GM12878 (cell line): ENCODE results near the gene KRTAP10-5. TPM values are rescaled to one million over a fixed set of nuclear protein-coding genes. Genes with fewer than 3 reads are reported as not detected.
"Not testable (repeated sequence)": the region's sequence is repeated elsewhere in the genome, so short reads cannot be mapped to it uniquely, and the experiment has no call there.

ENCODE experiments used
- ATAC-seq: fragments of 200-7000 bp; cut with Tn5 transposase; 3 replicates; pipeline ENCODE4 v1.9.1; 2020; ENCODE audit warnings: mild to moderate bottlenecking, moderate library complexity
- BruUV-seq: library from RNA; stranded (reverse); fragments of 400-500 nt; replicated peaks from 2 replicates; lab custom pipeline; 2021; lab: Mats Ljungman, UMichigan
- CTCF ChIA-PET: fragments of 300-600 bp; sonication (Branson Sonifier 250); formaldehyde crosslinking; extraction: SDS; loops from one replicate; lab custom pipeline; 2021; ENCODE audit warnings: inconsistent platforms; lab: Yijun Ruan, JAX
- POLR2A ChIA-PET: fragments of 350-600 bp; formaldehyde crosslinking; extraction: SDS; loops from one replicate; lab custom pipeline; 2021; ENCODE audit warnings: inconsistent platforms; lab: Charles Lee
- RAD21 ChIA-PET: fragments of 300-600 bp; sonication (Branson Sonifier 250); formaldehyde crosslinking; loops from one replicate; lab custom pipeline; 2023; ENCODE audit warnings: antibody characterized with exemption; ENCODE audit not compliant: unreplicated experiment; lab: Charles Lee
- SMC1A ChIA-PET: fragments of 300-600 bp; sonication (Branson Sonifier 250); formaldehyde crosslinking; loops from one replicate; lab custom pipeline; 2023; ENCODE audit not compliant: unreplicated experiment, uncharacterized antibody; lab: Charles Lee
- DNase-seq: peaks from one replicate; pipeline ENCODE4 v3.0.0-alpha.2; 2011; ENCODE audit warnings: low read depth, low spot score
- FAIRE-seq: peaks from 3 replicates; lab custom pipeline; 2011; peaks lifted over from hg19 to GRCh38; lab: Jason Lieb, UNC
- H2AFZ ChIP-seq: 2 replicates; pipeline ENCODE4 v1.6.0; 2011; ENCODE audit warnings: low read depth, low read length, control low read depth; ENCODE audit not compliant: control insufficient read depth
- H3K27ac ChIP-seq: 2 replicates; pipeline ENCODE4 v1.5.1; 2011; ENCODE audit warnings: control low read depth; ENCODE audit not compliant: control insufficient read depth, insufficient read depth
- H3K27me3 ChIP-seq, 2 experiments: replicated peaks in 1 of 2; 2 replicates each; pipeline versions ENCODE4 v1.6.0 to v1.6.1; 2011; ENCODE audit warnings: low read length in 1 of 2; ENCODE audit not compliant: control insufficient read depth in 2 of 2, insufficient read depth in 2 of 2
- H3K36me3 ChIP-seq, 2 experiments: 2 replicates each; pipeline ENCODE4 v1.5.1; 2011; ENCODE audit warnings: low read length in 1 of 2; ENCODE audit not compliant: control insufficient read depth in 2 of 2, insufficient read depth in 2 of 2
- H3K4me1 ChIP-seq: 2 replicates; pipeline ENCODE4 v1.6.1; 2011; ENCODE audit warnings: mild to moderate bottlenecking, low read length, moderate library complexity, mixed read lengths; ENCODE audit not compliant: control insufficient read depth, insufficient read depth
- H3K4me2 ChIP-seq: 2 replicates; pipeline ENCODE4 v1.6.0; 2011; ENCODE audit warnings: control low read depth; ENCODE audit not compliant: control insufficient read depth, insufficient read depth
- H3K4me3 ChIP-seq: fragments of 200-600 bp; sonication (generic); 2 replicates; pipeline ENCODE4 v1.5.1; 2016
- H3K79me2 ChIP-seq: 2 replicates; pipeline ENCODE4 v1.6.0; 2011; ENCODE audit warnings: low read length; ENCODE audit not compliant: control insufficient read depth, insufficient read depth
- H3K9ac ChIP-seq: 2 replicates; pipeline ENCODE4 v1.8.0; 2011; ENCODE audit warnings: low read length, control low read depth, mixed read lengths; ENCODE audit not compliant: control insufficient read depth, insufficient read depth
- H3K9me3 ChIP-seq: replicated peaks from 3 replicates; pipeline ENCODE4 v1.5.1; 2011; ENCODE audit warnings: mild to moderate bottlenecking, low read length; ENCODE audit not compliant: control insufficient read depth, insufficient read depth
- H4K20me1 ChIP-seq: 2 replicates; pipeline ENCODE4 v1.6.0; 2011; ENCODE audit not compliant: control insufficient read depth, insufficient read depth
- BCL11A ChIP-seq: IDR thresholded peaks from 2 replicates; pipeline ENCODE4 v1.6.1; 2011; ENCODE audit warnings: low read depth, low read length
- EP300 ChIP-seq, 2 experiments: fragments of 150-350 bp in 1 of 2; IDR thresholded peaks; 2 replicates each; pipeline ENCODE4 v1.6.1; 2011 to 2012; ENCODE audit warnings: low read depth in 2 of 2, low read length in 2 of 2, borderline replicate concordance in 1 of 2, improper control_type of control experiment in 1 of 2, inconsistent platforms in 1 of 2; ENCODE audit not compliant: control insufficient read depth in 1 of 2
- KAT2A ChIP-seq: conservative IDR thresholded peaks from 2 replicates; pipeline ENCODE4 v1.6.1; 2011; ENCODE audit warnings: low read depth, low read length; ENCODE audit not compliant: control insufficient read depth
- NR2C1 ChIP-seq: fragments of 450-650 bp; IDR thresholded peaks from 2 replicates; pipeline ENCODE4 v1.6.1; 2017; ENCODE audit warnings: antibody characterized with exemption, mild to moderate bottlenecking, moderate library complexity
- STAT1 ChIP-seq: fragments of 450-650 bp; conservative IDR thresholded peaks from 2 replicates; pipeline ENCODE4 v1.6.1; 2014; ENCODE audit warnings: antibody characterized with exemption, mild to moderate bottlenecking
- WGBS: methylation state at CpG from one replicate; pipeline ENCODE4 v1.1.6; 2016; ENCODE audit warnings: low lambda C conversion rate; ENCODE audit not compliant: insufficient replicate concordance, insufficient coverage; ENCODE audit errors: missing lambda C conversion rate; 5-methylcytosine and 5-hydroxymethylcytosine counted together
- in situ Hi-C: fragments of 300-500 bp; cut with MboI; formaldehyde crosslinking; loops from 9 replicates; pipeline ENCODE4 v1.14.3; 2018; ENCODE audit warnings: mixed read lengths
- intact Hi-C: fragments of 100-400 bp; cut with micrococcal nuclease; formaldehyde crosslinking; loops from one replicate; pipeline ENCODE4 v1.14.2; 2022; ENCODE audit not compliant: unreplicated experiment
- polyA plus RNA-seq, 11 experiments: library from polyadenylated mRNA; depleted of rRNA in 4 of 11; unstranded in 6 of 11; stranded (reverse) in 5 of 11; fragments of >200 nt; fragmentation: Nextera tagmentation in 4 of 11; fragmentation: Illumina TruSeq in 1 of 11; extraction: Ambion mirVana in 4 of 11; extraction: Trizol in 1 of 11; gene quantifications; 1 replicate in 1 of 11; 2 replicates in 10 of 11; pipeline versions ENCODE4 v1.2.1 to v1.2.3, GENCODE V29; 2011 to 2016; ENCODE audit warnings: inconsistent platforms in 2 of 11, missing spikeins in 2 of 11, low read depth in 1 of 11
- total RNA-seq, 4 experiments: library from RNA; depleted of rRNA in 3 of 4; stranded (reverse); fragments of >200 nt in 3 of 4; fragmentation: Illumina TruSeq in 1 of 4; extraction: Trizol in 1 of 4; gene quantifications; 2 replicates each; pipeline versions ENCODE4 v1.2.1 to v1.2.3, GENCODE V29; 2013 to 2021
- TF ChIP-seq, protein P1 (sequence below): fragments of 450-650 bp; IDR thresholded peaks from 2 replicates; pipeline ENCODE4 v1.6.1; 2017; ENCODE audit warnings: antibody characterized with exemption, mild to moderate bottlenecking, moderate library complexity
- TF ChIP-seq, protein P2 (sequence below), 3 experiments: IDR thresholded peaks in 2 of 3; conservative IDR thresholded peaks in 1 of 3; 2 replicates each; pipeline ENCODE4 v1.5.1; 2011; ENCODE audit warnings: low read depth in 3 of 3, low read length in 3 of 3, mild to moderate bottlenecking in 3 of 3, control low read depth in 2 of 3, moderate library complexity in 2 of 3, inconsistent platforms in 1 of 3, mixed read lengths in 1 of 3; ENCODE audit not compliant: control insufficient read depth in 2 of 3, insufficient read depth in 1 of 3; ENCODE audit errors: extremely low read depth in 1 of 3
- TF ChIP-seq, protein P3 (sequence below): fragments of 450-650 bp; IDR thresholded peaks from 2 replicates; pipeline ENCODE4 v1.6.1; 2018; ENCODE audit warnings: mild to moderate bottlenecking, low read depth, moderate library complexity; ENCODE audit not compliant: partially characterized antibody

KRTAP10-5 gene
- total and polyA plus RNA-seq, 10 of the 15 experiments (the other 5 are each of a cell fraction or from before 2014, with no cell fraction given) = not detected

DNA sequence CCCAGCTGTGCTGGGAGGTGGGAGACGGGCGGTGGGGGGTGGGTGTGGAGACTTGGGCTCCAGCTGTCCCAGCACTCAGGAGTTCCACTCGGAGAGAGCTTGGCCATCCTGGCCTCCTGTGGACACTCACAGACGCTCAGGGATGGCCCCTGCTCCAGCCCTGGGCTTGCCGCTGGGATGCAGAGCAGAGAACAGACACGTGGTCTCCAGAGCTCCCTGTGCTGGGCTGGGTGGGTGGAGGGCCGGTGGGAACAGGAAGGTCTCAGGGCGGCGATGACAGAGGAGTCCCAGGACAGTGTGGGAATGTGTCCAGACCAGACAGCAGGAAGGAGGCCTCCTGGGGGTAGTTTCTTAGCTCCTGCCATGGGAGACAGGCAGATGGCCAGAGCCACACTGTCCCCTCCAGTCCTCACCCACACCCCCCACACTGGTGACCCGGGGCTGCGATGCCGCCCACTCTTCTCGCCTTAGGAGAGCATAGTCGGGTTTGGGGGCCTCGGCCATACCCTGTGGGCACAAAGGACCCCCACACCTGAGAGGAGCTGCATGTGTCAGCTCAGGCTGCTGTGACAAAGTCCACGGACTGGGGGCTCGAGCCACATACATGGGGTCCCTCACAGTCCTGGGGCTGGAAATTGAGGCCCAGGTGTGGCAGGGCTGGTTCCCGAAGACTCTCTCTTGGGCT, 48.4 kb upstream of the KRTAP10-5 start:
- Histone ChIP-seq H3K4me2 (no peak overlapping the region), H3K27ac (no peak overlapping the region), H2AFZ (no peak overlapping the region), H3K9ac (no peak overlapping the region), H3K79me2 (no peaks in the 10 kb centered on the region), H3K4me3 (no peak overlapping the region), H3K27me3 (no peaks in the 10 kb centered on the region), H3K4me1 (no peaks in the 10 kb centered on the region), H4K20me1 (no peaks in the 10 kb centered on the region), H3K9me3 (peaks cover 9% of the 10 kb centered on the region; the same call in 1 of the 3 replicates), H3K36me3 (no peaks in the 10 kb centered on the region)
- WGBS = 50% methylated on average over 15 of the region's 18 CpGs
- in situ Hi-C loops = no loop called here
- intact Hi-C loops = no loop called here
- no peak for FAIRE-seq
- RAD21 ChIA-PET = no interaction called here
- TF ChIP-seq KAT2A (no peak), STAT1 (no peak), EP300 (IDR thresholded peaks at IDR 0.05; ENCODE audit: borderline replicate concordance in 1 of 2, control insufficient read depth in 1 of 2, low read depth in 2 of 2, low read length in 2 of 2) (no peak), NR2C1 (no peak), BCL11A (no peak)
- TF ChIP-seq, protein P1, sequence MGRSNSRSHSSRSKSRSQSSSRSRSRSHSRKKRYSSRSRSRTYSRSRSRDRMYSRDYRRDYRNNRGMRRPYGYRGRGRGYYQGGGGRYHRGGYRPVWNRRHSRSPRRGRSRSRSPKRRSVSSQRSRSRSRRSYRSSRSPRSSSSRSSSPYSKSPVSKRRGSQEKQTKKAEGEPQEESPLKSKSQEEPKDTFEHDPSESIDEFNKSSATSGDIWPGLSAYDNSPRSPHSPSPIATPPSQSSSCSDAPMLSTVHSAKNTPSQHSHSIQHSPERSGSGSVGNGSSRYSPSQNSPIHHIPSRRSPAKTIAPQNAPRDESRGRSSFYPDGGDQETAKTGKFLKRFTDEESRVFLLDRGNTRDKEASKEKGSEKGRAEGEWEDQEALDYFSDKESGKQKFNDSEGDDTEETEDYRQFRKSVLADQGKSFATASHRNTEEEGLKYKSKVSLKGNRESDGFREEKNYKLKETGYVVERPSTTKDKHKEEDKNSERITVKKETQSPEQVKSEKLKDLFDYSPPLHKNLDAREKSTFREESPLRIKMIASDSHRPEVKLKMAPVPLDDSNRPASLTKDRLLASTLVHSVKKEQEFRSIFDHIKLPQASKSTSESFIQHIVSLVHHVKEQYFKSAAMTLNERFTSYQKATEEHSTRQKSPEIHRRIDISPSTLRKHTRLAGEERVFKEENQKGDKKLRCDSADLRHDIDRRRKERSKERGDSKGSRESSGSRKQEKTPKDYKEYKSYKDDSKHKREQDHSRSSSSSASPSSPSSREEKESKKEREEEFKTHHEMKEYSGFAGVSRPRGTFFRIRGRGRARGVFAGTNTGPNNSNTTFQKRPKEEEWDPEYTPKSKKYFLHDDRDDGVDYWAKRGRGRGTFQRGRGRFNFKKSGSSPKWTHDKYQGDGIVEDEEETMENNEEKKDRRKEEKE = no peak
- TF ChIP-seq, protein P2, sequence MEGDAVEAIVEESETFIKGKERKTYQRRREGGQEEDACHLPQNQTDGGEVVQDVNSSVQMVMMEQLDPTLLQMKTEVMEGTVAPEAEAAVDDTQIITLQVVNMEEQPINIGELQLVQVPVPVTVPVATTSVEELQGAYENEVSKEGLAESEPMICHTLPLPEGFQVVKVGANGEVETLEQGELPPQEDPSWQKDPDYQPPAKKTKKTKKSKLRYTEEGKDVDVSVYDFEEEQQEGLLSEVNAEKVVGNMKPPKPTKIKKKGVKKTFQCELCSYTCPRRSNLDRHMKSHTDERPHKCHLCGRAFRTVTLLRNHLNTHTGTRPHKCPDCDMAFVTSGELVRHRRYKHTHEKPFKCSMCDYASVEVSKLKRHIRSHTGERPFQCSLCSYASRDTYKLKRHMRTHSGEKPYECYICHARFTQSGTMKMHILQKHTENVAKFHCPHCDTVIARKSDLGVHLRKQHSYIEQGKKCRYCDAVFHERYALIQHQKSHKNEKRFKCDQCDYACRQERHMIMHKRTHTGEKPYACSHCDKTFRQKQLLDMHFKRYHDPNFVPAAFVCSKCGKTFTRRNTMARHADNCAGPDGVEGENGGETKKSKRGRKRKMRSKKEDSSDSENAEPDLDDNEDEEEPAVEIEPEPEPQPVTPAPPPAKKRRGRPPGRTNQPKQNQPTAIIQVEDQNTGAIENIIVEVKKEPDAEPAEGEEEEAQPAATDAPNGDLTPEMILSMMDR (IDR thresholded peaks at IDR 0.05 in 2 of 3, conservative IDR thresholded peaks at IDR 0.05 in 1 of 3; ENCODE audit: control insufficient read depth in 2 of 3, extremely low read depth in 1 of 3, insufficient read depth in 1 of 3, low read depth in 3 of 3, low read length in 3 of 3) = no peak
- TF ChIP-seq, protein P3, sequence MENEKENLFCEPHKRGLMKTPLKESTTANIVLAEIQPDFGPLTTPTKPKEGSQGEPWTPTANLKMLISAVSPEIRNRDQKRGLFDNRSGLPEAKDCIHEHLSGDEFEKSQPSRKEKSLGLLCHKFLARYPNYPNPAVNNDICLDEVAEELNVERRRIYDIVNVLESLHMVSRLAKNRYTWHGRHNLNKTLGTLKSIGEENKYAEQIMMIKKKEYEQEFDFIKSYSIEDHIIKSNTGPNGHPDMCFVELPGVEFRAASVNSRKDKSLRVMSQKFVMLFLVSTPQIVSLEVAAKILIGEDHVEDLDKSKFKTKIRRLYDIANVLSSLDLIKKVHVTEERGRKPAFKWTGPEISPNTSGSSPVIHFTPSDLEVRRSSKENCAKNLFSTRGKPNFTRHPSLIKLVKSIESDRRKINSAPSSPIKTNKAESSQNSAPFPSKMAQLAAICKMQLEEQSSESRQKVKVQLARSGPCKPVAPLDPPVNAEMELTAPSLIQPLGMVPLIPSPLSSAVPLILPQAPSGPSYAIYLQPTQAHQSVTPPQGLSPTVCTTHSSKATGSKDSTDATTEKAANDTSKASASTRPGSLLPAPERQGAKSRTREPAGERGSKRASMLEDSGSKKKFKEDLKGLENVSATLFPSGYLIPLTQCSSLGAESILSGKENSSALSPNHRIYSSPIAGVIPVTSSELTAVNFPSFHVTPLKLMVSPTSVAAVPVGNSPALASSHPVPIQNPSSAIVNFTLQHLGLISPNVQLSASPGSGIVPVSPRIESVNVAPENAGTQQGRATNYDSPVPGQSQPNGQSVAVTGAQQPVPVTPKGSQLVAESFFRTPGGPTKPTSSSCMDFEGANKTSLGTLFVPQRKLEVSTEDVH = no peak
- POLR2A ChIA-PET = no interaction called here
- ATAC-seq = no peak
- BruUV-seq = no TSS peak
- SMC1A ChIA-PET = no interaction called here
- no peak for DNase-seq
- CTCF ChIA-PET = no interaction called here

DNA sequence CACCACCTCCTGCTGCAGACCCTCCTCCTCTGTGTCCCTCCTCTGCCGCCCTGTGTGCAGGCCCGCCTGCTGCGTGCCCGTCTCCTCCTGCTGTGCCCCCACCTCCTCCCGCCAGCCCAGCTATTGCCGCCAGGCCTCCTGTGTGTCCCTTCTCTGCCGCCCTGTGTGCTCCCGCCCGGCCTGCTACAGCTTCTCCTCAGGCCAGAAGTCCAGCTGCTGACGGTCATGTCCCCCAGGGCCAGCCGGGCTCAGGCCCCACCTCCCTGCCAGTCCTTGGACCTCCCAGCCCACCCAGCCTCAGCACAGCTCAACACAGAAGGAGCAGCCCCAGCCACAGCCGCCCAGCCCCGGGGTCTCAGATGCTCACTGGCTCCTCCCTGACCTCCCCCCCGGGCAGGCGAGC, 47.4 kb upstream of the KRTAP10-5 start:
- in situ Hi-C loops, H3K79me2 ChIP-seq, intact Hi-C loops, H3K4me1 ChIP-seq, H3K4me2 ChIP-seq, BruUV-seq, H3K27me3 ChIP-seq, FAIRE-seq, H3K27ac ChIP-seq, H3K36me3 ChIP-seq, POLR2A ChIA-PET, CTCF ChIA-PET, SMC1A ChIA-PET, RAD21 ChIA-PET, H4K20me1 ChIP-seq, H2AFZ ChIP-seq, H3K9ac ChIP-seq, DNase-seq, H3K9me3 ChIP-seq, ATAC-seq, H3K4me3 ChIP-seq: not testable (repeated sequence)
- 33% methylated on average over 14 of the region's 15 CpGs for WGBS
